Parathyroid adenoma (tissue), 2 donors: Measurements from ENCODE around the gene UBN1.

Experiments
- H2AFZ ChIP-seq: fragments of 300-600 bp; sonication (generic); one replicate; pipeline ENCODE4 v1.7.0; 2017; ENCODE audit warnings: antibody characterized with exemption, mild to moderate bottlenecking
- H3K27ac ChIP-seq: fragments of 300-600 bp; sonication (generic); one replicate; pipeline ENCODE4 v1.7.0; 2017
- H3K27me3 ChIP-seq: fragments of 300-600 bp; sonication (generic); one replicate; pipeline ENCODE4 v1.7.0; 2017; ENCODE audit warnings: low read length; ENCODE audit not compliant: control insufficient read depth, insufficient read depth
- H3K36me3 ChIP-seq: fragments of 300-600 bp; sonication (generic); one replicate; pipeline ENCODE4 v1.7.0; 2017; ENCODE audit warnings: low read length; ENCODE audit not compliant: control insufficient read depth, insufficient read depth
- H3K4me1 ChIP-seq: fragments of 300-600 bp; sonication (generic); one replicate; pipeline ENCODE4 v1.7.0; 2017; ENCODE audit warnings: control low read depth
- H3K4me2 ChIP-seq: fragments of 300-600 bp; sonication (generic); one replicate; pipeline ENCODE4 v1.7.0; 2017; ENCODE audit warnings: low read length
- H3K4me3 ChIP-seq: fragments of 300-600 bp; sonication (generic); one replicate; pipeline ENCODE4 v1.7.0; 2017; ENCODE audit warnings: low read depth, low read length
- H3K79me2 ChIP-seq: fragments of 300-600 bp; sonication (generic); one replicate; pipeline ENCODE4 v1.7.0; 2017; ENCODE audit warnings: control low read depth
- H3K9ac ChIP-seq: fragments of 300-600 bp; sonication (generic); one replicate; pipeline ENCODE4 v1.7.0; 2017; ENCODE audit warnings: mild to moderate bottlenecking
- H3K9me3 ChIP-seq: fragments of 300-600 bp; sonication (generic); one replicate; pipeline ENCODE4 v1.7.0; 2017; ENCODE audit warnings: low read length; ENCODE audit not compliant: control insufficient read depth
- CTCF ChIP-seq: fragments of 300-600 bp; sonication (generic); IDR thresholded peaks from one replicate; pipeline ENCODE4 v1.7.0; 2017; ENCODE audit warnings: antibody characterized with exemption, mild to moderate bottlenecking
- donor health status: primary hyperparathyroidism.

UBN1 gene

GRCh38 chr16:4847774-4848587 is 700 bp downstream of the UBN1 start:
- no peak for TF ChIP-seq CTCF
- Histone ChIP-seq H3K27me3 (no peaks in the 10 kb centered on the region), H3K27ac (peak overlapping the region; percentile 90), H2AFZ (peak overlapping the region; percentile 86), H3K4me2 (peak overlapping the region; percentile 70), H3K79me2 (peaks cover 48% of the 10 kb centered on the region), H3K36me3 (no peaks in the 10 kb centered on the region), H3K9ac (peak overlapping the region; percentile 69), H3K4me3 (peak overlapping the region; percentile 81), H3K9me3 (no peaks in the 10 kb centered on the region), H3K4me1 (peaks cover 17% of the 10 kb centered on the region)

GRCh38 chr16:4850211-4850610 is 2.9 kb downstream of the UBN1 start:
- Histone ChIP-seq H3K27me3 (no peaks in the 10 kb centered on the region), H3K27ac (no peak overlapping the region), H3K9me3 (no peaks in the 10 kb centered on the region), H3K4me3 (no peak overlapping the region), H3K36me3 (no peaks in the 10 kb centered on the region), H3K4me2 (no peak overlapping the region), H3K4me1 (peaks cover 17% of the 10 kb centered on the region), H3K9ac (no peak overlapping the region), H2AFZ (no peak overlapping the region), H3K79me2 (peaks cover 40% of the 10 kb centered on the region)
- TF ChIP-seq CTCF = no peak

- Histone ChIP-seq H3K36me3 (no peaks in the 10 kb centered on the region), H3K27me3 (no peaks in the 10 kb centered on the region), H3K9ac (no peak overlapping the region), H3K4me3 (no peak overlapping the region), H3K9me3 (no peaks in the 10 kb centered on the region), H3K4me2 (no peak overlapping the region), H3K4me1 (peaks cover 11% of the 10 kb centered on the region), H3K79me2 (peaks cover 39% of the 10 kb centered on the region), H2AFZ (no peak overlapping the region), H3K27ac (no peak overlapping the region)
- TF ChIP-seq CTCF = no peak
Observed at GRCh38 chr16:4852221-4852872, 5.1 kb downstream of the UBN1 start.

- Histone ChIP-seq H3K27ac (no peak overlapping the region), H3K9me3 (no peaks in the 10 kb centered on the region), H3K4me3 (no peak overlapping the region), H3K4me2 (no peak overlapping the region), H3K4me1 (no peaks in the 10 kb centered on the region), H3K27me3 (no peaks in the 10 kb centered on the region), H3K79me2 (peaks cover 43% of the 10 kb centered on the region), H2AFZ (no peak overlapping the region), H3K9ac (no peak overlapping the region), H3K36me3 (no peaks in the 10 kb centered on the region)
- no peak for TF ChIP-seq CTCF
Observed at GRCh38 chr16:4855371-4855770, 8.1 kb downstream of the UBN1 start.
